ENCODE results near the gene ATG7.

ATG7 gene

GRCh38 chr3:11434563-11435096 is 162.4 kb downstream of the ATG7 start:
- Histone ChIP-seq H3F3A (ENCODE audit: insufficient read depth) (no peaks in the 10 kb centered on the region), H3K27ac (ENCODE audit: low read depth, low read length) (no peak overlapping the region), H3K4me3 (ENCODE audit: insufficient read depth, low read length, poor library complexity, severe bottlenecking) (no peak overlapping the region), H3K9ac (ENCODE audit: low read length) (no peak overlapping the region), H3K4me2 (ENCODE audit: low read depth, low read length, poor library complexity, severe bottlenecking) (no peak overlapping the region), H2AFZ (ENCODE audit: low read depth, low read length, severe bottlenecking) (no peak overlapping the region), H3K36me3 (ENCODE audit: low read length) (no peaks in the 10 kb centered on the region), H4K20me1 (ENCODE audit: low read depth, low read length) (0 out of 2 replicates have a peak, but pooled peaks cover 3% of the 10 kb centered on the region), H3K27me3 (ENCODE audit: low read length) (no peaks in the 10 kb centered on the region), H3K79me2 (ENCODE audit: insufficient read depth, low read length) (no peaks in the 10 kb centered on the region), H3K9me2 (replicated peaks; ENCODE audit: insufficient read depth, low read length) (no peaks in the 10 kb centered on the region), H3K9me3 (ENCODE audit: insufficient read depth, low read length) (no peaks in the 10 kb centered on the region)
- TF ChIP-seq CTCF (IDR thresholded peaks at IDR 0.05; ENCODE audit: insufficient read depth, low read length, poor library complexity, severe bottlenecking) (no peak), EZH2phosphoT487 (conservative IDR thresholded peaks at IDR 0.05; ENCODE audit: low read length) (no peak)

- no peaks in the 10 kb centered on the region for H3K36me3 ChIP-seq (ENCODE audit: low read length)
- H3K9me3 ChIP-seq (ENCODE audit: insufficient read depth, low read length), result no peaks in the 10 kb centered on the region
- TF ChIP-seq CTCF (IDR thresholded peaks at IDR 0.05; ENCODE audit: insufficient read depth, low read length, poor library complexity, severe bottlenecking), result no peak
- TF ChIP-seq EZH2phosphoT487 (conservative IDR thresholded peaks at IDR 0.05; ENCODE audit: low read length), result no peak
Observed at GRCh38 chr3:11435440-11436165, 163.4 kb downstream of the ATG7 start.

GRCh38 chr3:11436775-11437174 is 164.6 kb downstream of the ATG7 start:
- no peaks in the 10 kb centered on the region for H3K79me2 ChIP-seq (ENCODE audit: insufficient read depth, low read length)
- no peak overlapping the region for H3K4me3 ChIP-seq (ENCODE audit: insufficient read depth, low read length, poor library complexity, severe bottlenecking)
- no peak overlapping the region for H3K9ac ChIP-seq (ENCODE audit: low read length)
- H3F3A ChIP-seq (ENCODE audit: insufficient read depth), result no peaks in the 10 kb centered on the region
- H4K20me1 ChIP-seq (ENCODE audit: low read depth, low read length), result 0 out of 2 replicates have a peak, but pooled peaks cover 3% of the 10 kb centered on the region
- no peak for TF ChIP-seq CTCF (IDR thresholded peaks at IDR 0.05; ENCODE audit: insufficient read depth, low read length, poor library complexity, severe bottlenecking)
- TF ChIP-seq EZH2phosphoT487 (conservative IDR thresholded peaks at IDR 0.05; ENCODE audit: low read length), result no peak
- H3K9me3 ChIP-seq (ENCODE audit: insufficient read depth, low read length), result no peaks in the 10 kb centered on the region
- H3K4me2 ChIP-seq (ENCODE audit: low read depth, low read length, poor library complexity, severe bottlenecking), result no peak overlapping the region
- no peaks in the 10 kb centered on the region for H3K27me3 ChIP-seq (ENCODE audit: low read length)
- H3K9me2 ChIP-seq (replicated peaks; ENCODE audit: insufficient read depth, low read length), result no peaks in the 10 kb centered on the region
- H3K36me3 ChIP-seq (ENCODE audit: low read length), result no peaks in the 10 kb centered on the region
- no peak overlapping the region for H2AFZ ChIP-seq (ENCODE audit: low read depth, low read length, severe bottlenecking)
- H3K27ac ChIP-seq (ENCODE audit: low read depth, low read length), result no peak overlapping the region

More at GRCh38 chr3:11435440-11436165, 163.4 kb downstream of the ATG7 start:
- no peaks in the 10 kb centered on the region for H3F3A ChIP-seq (ENCODE audit: insufficient read depth)
- H4K20me1 ChIP-seq (ENCODE audit: low read depth, low read length), result 0 out of 2 replicates have a peak, but pooled peaks cover 3% of the 10 kb centered on the region
- H3K4me3 ChIP-seq (ENCODE audit: insufficient read depth, low read length, poor library complexity, severe bottlenecking), result no peak overlapping the region
- H2AFZ ChIP-seq (ENCODE audit: low read depth, low read length, severe bottlenecking), result no peak overlapping the region
- H3K9ac ChIP-seq (ENCODE audit: low read length), result no peak overlapping the region
- no peaks in the 10 kb centered on the region for H3K9me2 ChIP-seq (replicated peaks; ENCODE audit: insufficient read depth, low read length)
- no peaks in the 10 kb centered on the region for H3K79me2 ChIP-seq (ENCODE audit: insufficient read depth, low read length)
- H3K27me3 ChIP-seq (ENCODE audit: low read length), result no peaks in the 10 kb centered on the region
- no peak overlapping the region for H3K27ac ChIP-seq (ENCODE audit: low read depth, low read length)
- no peak overlapping the region for H3K4me2 ChIP-seq (ENCODE audit: low read depth, low read length, poor library complexity, severe bottlenecking)

All from SU-DHL-6 (cell line).